Measurements from ENCODE around the gene KIF2C. TPM values are rescaled to one million over a fixed set of nuclear protein-coding genes. Genes with fewer than 3 reads are reported as not detected.
"Not testable (repeated sequence)": the region's sequence is repeated elsewhere in the genome, so short reads cannot be mapped to it uniquely, and the experiment has no call there.

KIF2C gene
- total and polyA plus RNA-seq, 9 of the 15 experiments (the other 6 are each of a cell fraction or from before 2014, with no cell fraction given) = 84.9 to 226 (median 169) TPM

- no peak overlapping the region for H3K9ac ChIP-seq (ENCODE audit: insufficient read depth in 1 of 2, low read depth in 2 of 2, low read length in 2 of 2)
- no peaks in the 10 kb centered on the region for H4K20me1 ChIP-seq (replicated peaks; ENCODE audit: control insufficient read depth, insufficient read depth, low read length)
- H3K4me3 ChIP-seq = no peak overlapping the region
- no peak for DNase-seq (ENCODE audit: extremely low read depth in 1 of 4, low spot score in 3 of 4)
- WGBS (ENCODE audit: insufficient coverage, low coverage, missing lambda C conversion rate) = 23% methylated on average over 3 of the region's 3 CpGs
- H3K36me3 ChIP-seq (ENCODE audit: control insufficient read depth, insufficient read depth, low read length) = no peaks in the 10 kb centered on the region
- H2AFZ ChIP-seq (ENCODE audit: low read depth, low read length) = no peak overlapping the region
- H3K27ac ChIP-seq (ENCODE audit: extremely low read depth, low read depth, low read length) = no peak overlapping the region
- no peak for FAIRE-seq
- no TSS peak for BruUV-seq (replicated peaks)
- no peak for ATAC-seq
- no peak overlapping the region for H3K4me2 ChIP-seq (ENCODE audit: insufficient read depth, low read length)
- in situ Hi-C loops (cut with MboI) (no loop called here), intact Hi-C loops (cut with micrococcal nuclease) (no loop called here)
- ChIA-PET CTCF (ENCODE audit: low intra/inter-chr PET ratio) (no interaction called here), POLR2A (interaction anchor here (1.5 to 1.7 kb wide), 2 partner anchors 23 to 121 kb away, joined by 4 to 6 read pairs; no protein-coding TSS in a partner anchor)
- H3K9me3 ChIP-seq (replicated peaks; ENCODE audit: control insufficient read depth, insufficient read depth, low read depth, low read length) = no peaks in the 10 kb centered on the region
- peaks cover 18 to 24% of the 10 kb centered on the region in 2 experiments; a peak in 4 of 5 replicates for H3K27me3 ChIP-seq (ENCODE audit: control insufficient read depth in 2 of 2, insufficient read depth in 2 of 2, low read length in 2 of 2)
- no peaks in the 10 kb centered on the region for H3K79me2 ChIP-seq (ENCODE audit: control insufficient read depth, insufficient read depth, low read length)
- H3K9me1 ChIP-seq (ENCODE audit: control insufficient read depth, insufficient read depth, low read length) = no peaks in the 10 kb centered on the region
- no peaks in the 10 kb centered on the region for H3K4me1 ChIP-seq (replicated peaks in 1 of 2; ENCODE audit: control insufficient read depth in 2 of 2, insufficient read depth in 2 of 2, low read length in 2 of 2)
- TF ChIP-seq SIN3B (IDR thresholded peaks at IDR 0.05; ENCODE audit: low read depth) (no peak), MEIS2 (IDR thresholded peaks at IDR 0.05; ENCODE audit: partially characterized antibody) (peak; percentile 37)
These were observed 41.5 kb upstream of the KIF2C start for GRCh38 chr1:44698138-44698537.

GRCh38 chr1:44699375-44699774 lies 40.3 kb upstream of the KIF2C start:
- H3K9me3 ChIP-seq (replicated peaks; ENCODE audit: control insufficient read depth, insufficient read depth, low read depth, low read length); H3K4me3 ChIP-seq; H3K79me2 ChIP-seq (ENCODE audit: control insufficient read depth, insufficient read depth, low read length); DNase-seq (ENCODE audit: extremely low read depth in 1 of 4, low spot score in 3 of 4); CTCF ChIA-PET (ENCODE audit: low intra/inter-chr PET ratio); H2AFZ ChIP-seq (ENCODE audit: low read depth, low read length); ATAC-seq; H3K27ac ChIP-seq (ENCODE audit: extremely low read depth, low read depth, low read length); H3K4me1 ChIP-seq (replicated peaks in 1 of 2; ENCODE audit: control insufficient read depth in 2 of 2, insufficient read depth in 2 of 2, low read length in 2 of 2); H3K9ac ChIP-seq (ENCODE audit: insufficient read depth in 1 of 2, low read depth in 2 of 2, low read length in 2 of 2); FAIRE-seq; BruUV-seq (replicated peaks); H3K9me1 ChIP-seq (ENCODE audit: control insufficient read depth, insufficient read depth, low read length); intact Hi-C loops (cut with micrococcal nuclease); H3K4me2 ChIP-seq (ENCODE audit: insufficient read depth, low read length); H4K20me1 ChIP-seq (replicated peaks; ENCODE audit: control insufficient read depth, insufficient read depth, low read length); H3K36me3 ChIP-seq (ENCODE audit: control insufficient read depth, insufficient read depth, low read length); in situ Hi-C loops (cut with MboI): not testable (repeated sequence)
- POLR2A ChIA-PET = interaction anchor here (0.6 to 1.4 kb wide), 4 partner anchors 19 to 52 kb away, joined by 3 to 5 read pairs (median 3); no protein-coding TSS in a partner anchor
- TF ChIP-seq ZKSCAN1 (IDR thresholded peaks at IDR 0.05; ENCODE audit: low read depth, low read length) (0 out of 2 replicates have a peak, but pooled peaks have one; percentile 42), CEBPB (tag; IDR thresholded peaks at IDR 0.05) (peak; percentile 33; the same call in 1 of the 2 replicates)
- H3K27me3 ChIP-seq (ENCODE audit: control insufficient read depth in 2 of 2, insufficient read depth in 2 of 2, low read length in 2 of 2) = peaks cover 22 to 30% of the 10 kb centered on the region in 2 experiments
- 58% methylated on average over 9 of the region's 9 CpGs for WGBS (ENCODE audit: insufficient coverage, low coverage, missing lambda C conversion rate)

Measured in K562 (cell line).